SK-N-SH (cell line): ENCODE data around the gene RPS8. TPM values are rescaled to one million over a fixed set of nuclear protein-coding genes. Genes with fewer than 3 reads are reported as not detected.
A peak's percentile ranks its signal among the peaks of the same experiment; 100 is the strongest.

Experiments
- CTCF ChIA-PET: fragments of 300-600, 350-600 bp; formaldehyde crosslinking; extraction: SDS; loops from one replicate; lab custom pipeline; 2021; lab: Yijun Ruan, JAX
- POLR2A ChIA-PET: fragments of 350-600 bp; sonication (Branson Sonifier 250); formaldehyde crosslinking; extraction: SDS; loops from one replicate; lab custom pipeline; 2020; ENCODE audit warnings: antibody characterized with exemption, inconsistent platforms; lab: Yijun Ruan, JAX
- DNase-seq: peaks from one replicate; pipeline ENCODE4 v3.0.0; 2012
- H2AFZ ChIP-seq: fragments of 200-600 bp; sonication (generic); 2 replicates; pipeline ENCODE4 v1.8.1; 2016; ENCODE audit warnings: antibody characterized with exemption, mild to moderate bottlenecking, low read depth
- H3F3A ChIP-seq: fragments of 200-600 bp; sonication (generic); replicated peaks from 2 replicates; pipeline ENCODE3; 2016; ENCODE audit warnings: antibody characterized with exemption, mild to moderate bottlenecking; ENCODE audit not compliant: insufficient read depth
- H3K27ac ChIP-seq, 2 experiments: fragments of 200-500 bp in 1 of 2; fragments of 200-600 bp in 1 of 2; sonication (Bioruptor generic) in 1 of 2; sonication (generic), shearing (Covaris generic) in 1 of 2; 2 replicates each; pipeline versions ENCODE4 v1.5.1 to v1.6.1; 2014 to 2016; ENCODE audit warnings: low read depth in 2 of 2, inconsistent platforms in 1 of 2, low read length in 1 of 2, mild to moderate bottlenecking in 1 of 2, mixed read lengths in 1 of 2
- H3K27me3 ChIP-seq: fragments of 200-600 bp; sonication (generic), shearing (Covaris generic); 2 replicates; pipeline ENCODE4 v1.6.1; 2016; ENCODE audit warnings: mixed run types; ENCODE audit not compliant: insufficient read depth
- H3K36me3 ChIP-seq, 2 experiments: fragments of 200-500 bp in 1 of 2; fragments of 200-600 bp in 1 of 2; sonication (Bioruptor generic) in 1 of 2; sonication (generic) in 1 of 2; replicated peaks in 1 of 2; 2 replicates each; pipeline versions ENCODE3 to v1.5.1; 2014 to 2016; ENCODE audit warnings: low read length in 1 of 2, mild to moderate bottlenecking in 1 of 2; ENCODE audit not compliant: insufficient read depth in 2 of 2, control insufficient read depth in 1 of 2
- H3K4me1 ChIP-seq, 2 experiments: fragments of 200-500 bp in 1 of 2; fragments of 200-600 bp in 1 of 2; sonication (Bioruptor generic) in 1 of 2; sonication (generic), shearing (Covaris generic) in 1 of 2; 2 replicates each; pipeline versions ENCODE4 v1.5.1 to v1.6.1; 2014 to 2016; ENCODE audit warnings: low read depth in 1 of 2, low read length in 1 of 2, mixed run types in 1 of 2; ENCODE audit not compliant: insufficient read depth in 2 of 2, control insufficient read depth in 1 of 2
- H3K4me2 ChIP-seq: fragments of 200-600 bp; sonication (generic), shearing (Covaris generic); 2 replicates; pipeline ENCODE4 v1.6.1; 2017; ENCODE audit warnings: mixed run types
- H3K4me3 ChIP-seq, 2 experiments: fragments of 200-500 bp in 1 of 2; fragments of 200-600 bp in 1 of 2; sonication (Bioruptor generic) in 1 of 2; sonication (generic), shearing (Covaris generic) in 1 of 2; 2 replicates each; pipeline versions ENCODE4 v1.5.1 to v1.8.1; 2014 to 2016; ENCODE audit warnings: low read depth in 2 of 2, inconsistent platforms in 1 of 2, low read length in 1 of 2, mild to moderate bottlenecking in 1 of 2, mixed read lengths in 1 of 2, moderate library complexity in 1 of 2
- H3K79me2 ChIP-seq: fragments of 200-600 bp; sonication (generic); 2 replicates; pipeline ENCODE4 v1.8.1; 2017; ENCODE audit warnings: mild to moderate bottlenecking; ENCODE audit not compliant: insufficient read depth
- H3K9ac ChIP-seq: fragments of 200-600 bp; sonication (generic); 2 replicates; pipeline ENCODE4 v1.6.1; 2017; ENCODE audit warnings: mixed run types
- H3K9me2 ChIP-seq: fragments of 200-600 bp; sonication (generic); 2 replicates; pipeline ENCODE4 v1.6.1; 2017; ENCODE audit warnings: mixed run types
- H3K9me3 ChIP-seq: fragments of 200-600 bp; sonication (generic); 2 replicates; pipeline ENCODE4 v1.6.1; 2017; ENCODE audit warnings: mixed run types, mild to moderate bottlenecking, moderate library complexity
- H4K20me1 ChIP-seq: fragments of 200-600 bp; sonication (generic); 2 replicates; pipeline ENCODE4 v1.6.1; 2017; ENCODE audit warnings: mild to moderate bottlenecking, mixed run types; ENCODE audit not compliant: insufficient read depth
- EP300 ChIP-seq, 2 experiments: IDR thresholded peaks; 2 replicates each; pipeline versions ENCODE4 v1.4.0 to v1.6.1; 2012; ENCODE audit warnings: borderline replicate concordance in 1 of 2, low read depth in 1 of 2, low read length in 1 of 2
- EZH2phosphoT487 ChIP-seq: fragments of 200-600 bp; sonication (generic); IDR thresholded peaks from 2 replicates; pipeline ENCODE4 v1.6.1; 2017; ENCODE audit warnings: low read depth, mixed run types, mild to moderate bottlenecking, antibody characterized with exemption, moderate library complexity, borderline replicate concordance
- FOXJ3 ChIP-seq: sonication (generic); formaldehyde crosslinking; IDR thresholded peaks from 2 replicates; pipeline ENCODE4 v1.5.1; 2020; ENCODE audit warnings: mild to moderate bottlenecking, missing genetic modification reagents
- GABPA ChIP-seq: IDR thresholded peaks from 2 replicates; pipeline ENCODE4 v1.4.0; 2012; ENCODE audit warnings: low read depth, mild to moderate bottlenecking
- JUND ChIP-seq: IDR thresholded peaks from 2 replicates; pipeline ENCODE4 v1.4.0; 2012
- PBX3 ChIP-seq: IDR thresholded peaks from 2 replicates; pipeline ENCODE4; 2012
- POLR2AphosphoS5 ChIP-seq: IDR thresholded peaks from 2 replicates; pipeline ENCODE4 v1.6.1; 2012; ENCODE audit warnings: low read depth, low read length
- REST ChIP-seq: IDR thresholded peaks from 2 replicates; pipeline ENCODE4 v1.6.1; 2012; ENCODE audit warnings: mild to moderate bottlenecking, low read depth, low read length, moderate library complexity
- RXRA ChIP-seq: IDR thresholded peaks from 2 replicates; pipeline ENCODE4 v1.4.0; 2012; ENCODE audit warnings: low read depth, mild to moderate bottlenecking, borderline replicate concordance
- SMC3 ChIP-seq: IDR thresholded peaks from 2 replicates; pipeline ENCODE4 v1.6.1; 2012; ENCODE audit warnings: low read depth, low read length, improper control_type of control experiment
- TAF1 ChIP-seq: IDR thresholded peaks from 2 replicates; pipeline ENCODE4 v1.6.1; 2012; ENCODE audit warnings: low read depth, mild to moderate bottlenecking, low read length, moderate library complexity, borderline replicate concordance
- USF1 ChIP-seq: IDR thresholded peaks from 2 replicates; pipeline ENCODE4 v1.4.0; 2012; ENCODE audit warnings: low read depth, borderline replicate concordance
- USF2 ChIP-seq: fragments of 150-350 bp; IDR thresholded peaks from 2 replicates; pipeline ENCODE4 v1.6.1; 2017; ENCODE audit warnings: antibody characterized with exemption, low read length, low read depth, borderline replicate concordance
- ZBTB33 ChIP-seq: IDR thresholded peaks from 2 replicates; pipeline ENCODE4 v1.4.0; 2012; ENCODE audit warnings: low read depth, borderline replicate concordance
- whole genome bisulfite sequencing: methylation state at CpG from one replicate; pipeline ENCODE4 v1.1.6; 2017; ENCODE audit warnings: low lambda C conversion rate; 5-methylcytosine and 5-hydroxymethylcytosine counted together
- polyA plus RNA-seq, 3 experiments: library from polyadenylated mRNA; depleted of rRNA; stranded (reverse); fragments of >200 nt; gene quantifications; 2 replicates each; pipeline ENCODE4 v1.2.3, GENCODE V29; 2012

The RPS8 gene
- polyA plus RNA-seq, 1 of the 3 experiments (the other 2 are of a cell fraction): 3,303 TPM

GRCh38 chr1:44803062-44803311, 27.6 kb downstream of the RPS8 start (continued):
- TF ChIP-seq REST (no peak), EP300 (IDR thresholded peaks at IDR 0.05; ENCODE audit: borderline replicate concordance in 1 of 2, low read depth in 1 of 2, low read length in 1 of 2) (no peak)

GRCh38 chr1:44803312-44804095, 28.2 kb downstream of the RPS8 start:
- DNase-seq: no peak
- CTCF ChIA-PET: no interaction called here

More at GRCh38 chr1:44803312-44804095, 28.2 kb downstream of the RPS8 start:
- H3F3A ChIP-seq: peaks cover 41% of the 10 kb centered on the region
- H3K9me3 ChIP-seq: no peaks in the 10 kb centered on the region
- H3K4me2 ChIP-seq: peak overlapping the region; percentile 98
- 86% methylated on average over 12 of the region's 13 CpGs for WGBS
- H3K27me3 ChIP-seq: no peaks in the 10 kb centered on the region
- H3K4me3 ChIP-seq: peak overlapping the region in 1 of 2 experiments; percentile 96; a peak in 3 of 4 replicates
- TF ChIP-seq EZH2phosphoT487: no peak
- no peak for TF ChIP-seq EP300 (IDR thresholded peaks at IDR 0.05; ENCODE audit: borderline replicate concordance in 1 of 2, low read depth in 1 of 2, low read length in 1 of 2)
- TF ChIP-seq RXRA: no peak
- TF ChIP-seq SMC3: no peak
- TF ChIP-seq REST: no peak
- TF ChIP-seq ZBTB33: no peak
- no peak for TF ChIP-seq POLR2AphosphoS5
- TF ChIP-seq USF2: no peak
- TF ChIP-seq GABPA: no peak
- TF ChIP-seq PBX3: no peak
- no peak for TF ChIP-seq FOXJ3 (CRISPR knock-in tag)
- no peak for TF ChIP-seq USF1
- TF ChIP-seq TAF1: no peak
- no peak for TF ChIP-seq JUND
- H3K27ac ChIP-seq: peak overlapping the region in 1 of 2 experiments; percentile 100; a peak in 2 of 4 replicates
- peaks cover 32% of the 10 kb centered on the region for H4K20me1 ChIP-seq
- peak overlapping the region; percentile 98 for H3K9ac ChIP-seq
- H3K79me2 ChIP-seq: peaks cover 63% of the 10 kb centered on the region
- H3K9me2 ChIP-seq: no peaks in the 10 kb centered on the region
- POLR2A ChIA-PET: interaction anchor here (1.7 kb wide), 1 partner anchor 10 kb away, joined by 6 read pairs; no protein-coding TSS in a partner anchor
- peaks cover 43 to 49% of the 10 kb centered on the region in 2 experiments for H3K36me3 ChIP-seq
- H3K4me1 ChIP-seq: peaks cover 38 to 45% of the 10 kb centered on the region in 2 experiments; a peak in 3 of 4 replicates
- H2AFZ ChIP-seq: no peak overlapping the region
